NCI-H2196 treated with DMSO at 0.1 percent for 48 hours (cell line): Measurements from ENCODE around the gene XPNPEP1.

Source experiments
- DNase-seq: peaks from one replicate; lab custom pipeline; 2025; ENCODE audit not compliant: unreplicated experiment; lab: John Stamatoyannopoulos, UW

XPNPEP1 gene

GRCh38 chr10:109952526-109952925, 29.2 kb upstream of the XPNPEP1 start:
- no peak for DNase-seq

- DNase-seq = no peak
Measured at GRCh38 chr10:109947111-109947920, 24.0 kb upstream of the XPNPEP1 start.

DNA sequence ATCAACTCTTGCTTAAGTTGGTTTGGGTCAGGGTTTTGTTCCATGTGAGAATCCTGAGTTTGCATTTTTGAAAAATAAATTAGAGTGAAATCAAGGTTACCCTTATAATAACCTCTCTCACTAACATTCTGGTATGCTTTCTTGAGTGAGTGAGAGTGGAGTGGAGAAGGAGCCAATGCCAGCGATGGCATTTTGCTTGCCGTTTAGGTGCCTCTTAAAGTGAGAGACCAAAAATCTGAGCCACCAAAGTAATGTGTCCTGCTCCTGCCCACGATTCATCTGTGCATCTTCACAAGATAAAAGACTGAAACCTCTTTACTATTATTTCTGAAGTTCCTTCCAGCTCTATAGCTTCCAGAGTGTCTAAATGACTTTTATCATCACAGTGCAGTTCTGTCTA, 23.4 kb upstream of the XPNPEP1 start:
- DNase-seq = no peak

GRCh38 chr10:109945473-109946177, 22.3 kb upstream of the XPNPEP1 start:
- DNase-seq = no peak

DNA sequence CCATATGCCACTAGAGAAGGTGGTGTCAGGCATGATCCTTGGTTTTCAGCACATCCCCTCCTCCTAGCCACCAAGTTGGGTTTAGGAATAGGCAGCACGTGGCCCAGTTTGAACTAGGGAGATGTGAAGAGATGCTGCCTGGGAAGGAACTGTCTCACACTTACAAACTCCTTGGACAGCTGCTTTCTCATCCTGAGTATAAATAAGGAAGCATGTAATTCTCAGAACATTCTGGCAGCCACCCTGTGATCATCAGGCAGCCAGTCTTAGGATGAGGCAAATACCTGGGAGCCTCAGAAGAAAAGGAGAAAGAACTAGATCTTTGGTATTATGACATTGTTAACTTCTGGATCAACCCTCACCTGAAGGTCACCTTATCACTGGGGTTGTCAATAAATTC, 21.3 kb upstream of the XPNPEP1 start:
- DNase-seq = no peak

DNA sequence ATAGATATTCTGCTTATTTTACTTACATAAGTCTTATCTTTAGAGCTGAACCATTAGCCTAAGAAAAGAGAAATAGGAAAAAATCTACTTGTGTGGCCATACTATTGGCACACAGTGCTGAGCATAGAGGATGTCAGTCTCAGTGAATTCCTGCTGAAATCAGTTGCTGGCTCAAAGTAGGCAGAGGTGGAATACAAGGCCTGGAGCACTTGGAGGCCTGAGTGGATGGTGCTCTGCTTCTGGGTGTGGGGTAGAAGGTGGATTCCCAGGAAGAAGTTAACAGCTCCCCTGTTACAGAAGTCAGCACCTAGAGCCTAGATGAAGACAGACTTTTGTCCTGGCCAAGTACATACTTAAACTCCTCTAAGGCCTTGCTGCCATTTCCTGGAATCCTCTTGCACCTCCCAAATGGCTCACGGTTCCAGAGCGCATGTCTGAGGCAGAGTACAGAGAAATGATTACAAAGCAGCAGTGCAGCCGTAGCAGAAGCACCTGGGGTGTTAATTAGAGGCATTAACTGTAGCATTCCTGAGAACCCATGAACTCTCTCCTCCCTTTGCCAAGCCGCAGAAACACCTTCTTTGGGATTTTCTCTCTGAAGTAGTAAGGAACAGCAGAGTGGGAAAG, 18.0 kb upstream of the XPNPEP1 start:
- DNase-seq = no peak

GRCh38 chr10:109940553-109940952, 17.2 kb upstream of the XPNPEP1 start:
- no peak for DNase-seq

- no peak for DNase-seq
Measured at GRCh38 chr10:109940117-109940516, 16.8 kb upstream of the XPNPEP1 start.

GRCh38 chr10:109939315-109939961, 16.1 kb upstream of the XPNPEP1 start:
- DNase-seq = no peak

GRCh38 chr10:109937460-109938065, 14.3 kb upstream of the XPNPEP1 start:
- no peak for DNase-seq

DNA sequence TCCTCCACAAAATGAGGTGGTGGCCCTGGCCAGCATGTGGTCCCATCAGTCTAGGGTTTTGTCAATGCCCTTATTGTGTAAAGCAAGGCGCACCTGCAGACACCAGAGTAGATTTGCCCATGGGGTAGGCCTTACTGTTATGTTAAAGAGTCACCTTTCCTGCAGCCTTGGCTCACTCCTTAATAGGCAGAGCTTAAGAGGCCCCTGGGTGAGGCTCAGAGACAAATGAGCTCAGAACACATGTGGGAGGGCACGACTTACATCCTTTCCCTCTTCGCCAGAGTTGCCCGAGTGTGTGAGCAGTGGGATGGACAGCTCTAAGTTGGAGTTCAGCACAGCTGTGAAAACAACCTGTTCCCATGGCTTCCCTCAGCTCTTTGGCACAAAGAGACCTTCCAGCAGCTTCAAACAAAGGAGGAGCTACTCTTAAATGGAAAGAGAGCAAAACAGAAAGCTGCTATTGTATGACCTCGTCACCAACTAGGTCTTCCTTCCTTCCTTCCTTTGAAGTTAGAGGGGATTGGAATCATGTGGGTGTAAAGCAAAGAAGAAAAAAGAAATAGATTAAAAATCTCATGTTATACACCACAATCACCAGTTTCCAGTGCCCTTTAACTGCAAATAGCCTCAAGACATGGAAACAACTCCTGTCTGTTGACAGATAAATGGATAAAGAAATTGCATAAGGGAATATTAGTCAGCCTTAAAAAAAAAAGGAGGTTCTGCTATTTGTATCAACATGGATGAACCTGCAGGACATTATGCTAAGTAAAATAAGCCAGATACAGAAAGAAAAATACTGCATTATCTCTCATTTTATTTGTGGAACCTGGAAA, 11.9 kb upstream of the XPNPEP1 start:
- DNase-seq = no peak

DNA sequence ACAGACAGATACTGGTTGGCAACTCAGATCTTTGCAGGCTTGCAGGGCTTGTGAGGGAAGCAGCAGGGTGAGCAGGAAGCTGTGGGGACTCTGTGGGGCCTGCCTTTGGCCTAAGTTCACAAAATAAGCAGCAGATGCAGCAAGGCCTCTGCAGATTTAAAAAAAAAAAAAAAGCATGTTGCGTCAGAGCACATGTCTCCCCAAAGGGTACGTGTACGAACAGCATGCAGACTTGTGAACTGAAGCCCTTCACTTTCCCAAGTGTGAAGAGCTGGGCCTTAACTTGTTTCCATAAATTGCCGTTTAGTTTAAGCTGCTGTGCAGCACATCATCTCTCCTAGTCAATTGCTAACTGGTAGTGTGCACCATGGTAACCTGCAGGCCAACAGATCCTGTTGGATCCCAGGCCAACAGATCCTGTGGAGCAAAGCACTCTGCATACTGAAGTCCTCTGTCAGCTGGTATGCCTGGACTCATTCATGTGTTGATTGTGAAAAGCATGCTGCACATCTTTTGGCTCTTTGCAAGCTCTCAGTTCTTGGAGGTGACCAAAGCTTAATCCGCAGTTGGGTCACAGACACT, 10.8 kb upstream of the XPNPEP1 start:
- DNase-seq = no peak

DNA sequence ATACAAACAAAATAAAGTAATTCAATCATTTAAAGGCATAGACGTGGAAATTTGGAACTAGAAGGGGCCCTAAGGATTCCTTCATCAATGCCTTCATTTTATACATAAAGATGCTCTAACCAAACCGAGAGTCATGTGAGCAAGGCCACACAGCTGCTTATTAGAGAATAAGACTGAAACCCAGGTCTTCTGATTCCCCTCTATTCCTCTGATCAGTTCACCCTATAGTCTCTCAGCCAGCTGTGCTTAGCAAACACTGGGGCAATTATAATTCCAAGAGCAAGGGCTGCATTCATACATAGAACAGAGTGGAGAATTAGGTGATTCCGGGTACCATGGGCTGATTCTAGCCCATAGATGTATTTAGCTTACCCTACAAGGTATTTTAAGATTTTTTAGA, 9.7 kb upstream of the XPNPEP1 start:
- DNase-seq = no peak

DNA sequence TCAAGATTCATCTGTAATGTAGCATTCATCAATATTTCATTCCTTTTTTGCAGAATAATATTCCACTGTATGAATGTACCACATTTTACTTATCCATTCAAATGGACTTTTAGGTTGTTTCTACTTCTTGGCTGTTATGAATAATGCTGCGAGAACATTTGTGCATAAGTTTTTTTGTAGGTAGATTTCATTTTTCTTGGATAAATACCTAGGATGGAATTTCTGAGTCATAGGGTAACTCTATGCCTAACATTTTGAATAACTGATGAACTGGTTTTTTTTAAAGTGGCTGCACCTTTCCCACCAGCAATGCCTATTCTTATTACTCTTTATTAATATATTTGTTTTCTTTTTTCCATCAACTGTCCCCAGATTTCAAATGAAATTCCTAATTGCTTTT, 9.1 kb upstream of the XPNPEP1 start:
- DNase-seq = no peak

DNA sequence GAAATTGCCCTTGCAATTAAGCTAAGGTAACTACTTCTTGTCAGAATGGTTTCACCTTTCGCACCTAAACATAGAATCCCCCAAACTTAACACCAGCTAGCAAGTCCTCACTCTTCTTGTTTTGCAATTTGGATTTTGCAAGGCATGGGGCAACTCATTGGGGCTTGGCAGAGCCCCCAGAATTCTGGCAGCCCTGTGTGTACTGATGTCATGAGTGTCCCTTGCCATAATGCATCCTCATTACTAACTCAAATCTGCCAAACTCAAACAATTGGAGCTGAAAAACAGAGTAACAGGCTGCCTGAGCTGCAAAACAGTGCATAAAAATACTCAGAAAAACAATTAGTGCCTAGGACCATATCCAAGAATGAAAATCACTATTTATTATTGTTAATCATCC, 7.9 kb upstream of the XPNPEP1 start:
- DNase-seq = no peak

- no peak for DNase-seq
Measured at GRCh38 chr10:109929501-109930219, 6.3 kb upstream of the XPNPEP1 start.

GRCh38 chr10:109928475-109928891, 5.2 kb upstream of the XPNPEP1 start:
- no peak for DNase-seq

- DNase-seq = no peak
Measured at GRCh38 chr10:109926825-109927224, 3.5 kb upstream of the XPNPEP1 start.

DNA sequence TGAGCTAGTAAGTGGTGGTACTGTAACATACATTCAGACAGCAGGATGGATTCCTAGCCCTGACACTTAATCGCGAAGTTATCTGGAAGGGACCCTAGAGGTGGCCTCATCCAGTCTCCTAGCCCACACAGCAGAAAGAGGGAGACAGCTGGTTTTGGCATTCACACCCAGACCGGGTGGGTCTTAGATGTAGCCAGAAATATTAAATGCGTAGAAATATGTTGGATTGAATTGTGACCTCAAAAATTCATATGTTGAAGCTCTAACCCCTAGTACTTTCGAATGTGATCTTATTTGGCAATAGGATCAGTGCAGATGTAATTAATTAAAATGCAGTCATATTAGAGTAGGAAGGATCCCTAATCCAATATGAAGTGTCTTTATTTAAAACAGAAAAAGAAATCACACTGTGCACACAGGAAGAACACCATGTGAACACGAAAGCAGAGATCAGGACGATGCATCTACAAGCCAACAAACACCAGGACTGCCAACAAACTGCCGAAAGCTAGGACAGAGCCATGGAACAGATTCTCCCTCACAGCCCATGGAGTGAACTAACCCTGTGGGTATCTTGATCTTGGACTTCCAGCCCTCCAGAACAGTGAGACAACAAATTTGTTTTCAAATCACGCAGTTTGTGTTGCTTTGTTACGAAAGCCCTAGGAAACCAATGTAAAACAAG, 2.9 kb upstream of the XPNPEP1 start:
- no peak for DNase-seq
